Smooth muscle cell (in vitro differentiated cells): ENCODE results near the gene ITPRID1. TPM values are rescaled to one million over a fixed set of nuclear protein-coding genes. Genes with fewer than 3 reads are reported as not detected.

Source experiments
- DNase-seq: peaks from one replicate; lab custom pipeline; 2025; ENCODE audit not compliant: unreplicated experiment; lab: John Stamatoyannopoulos, UW
- H2AFZ ChIP-seq: fragments of 200-600 bp; sonication (generic); 2 replicates; pipeline ENCODE4 v1.6.0; 2016; ENCODE audit warnings: antibody characterized with exemption, low read depth, mild to moderate bottlenecking
- H3F3A ChIP-seq: fragments of 200-600 bp; sonication (generic); 2 replicates; pipeline ENCODE4 v1.6.0; 2017; ENCODE audit warnings: antibody characterized with exemption, low read depth
- H3K27ac ChIP-seq: fragments of 200-600 bp; sonication (generic); 2 replicates; pipeline ENCODE4 v1.5.1; 2016; ENCODE audit warnings: low read depth, mild to moderate bottlenecking
- H3K27me3 ChIP-seq: fragments of 200-600 bp; sonication (generic); 2 replicates; pipeline ENCODE4 v1.6.1; 2016; ENCODE audit warnings: low read depth, mild to moderate bottlenecking
- H3K36me3 ChIP-seq: fragments of 200-600 bp; sonication (generic); 2 replicates; pipeline ENCODE4 v1.5.1; 2016; ENCODE audit warnings: low read depth
- H3K4me1 ChIP-seq: fragments of 200-600 bp; sonication (generic); 2 replicates; pipeline ENCODE4 v1.5.1; 2016; ENCODE audit warnings: low read depth
- H3K4me2 ChIP-seq: fragments of 200-600 bp; sonication (generic); 2 replicates; pipeline ENCODE4 v1.6.0; 2016; ENCODE audit warnings: mild to moderate bottlenecking
- H3K4me3 ChIP-seq: fragments of 200-600 bp; sonication (generic); 2 replicates; pipeline ENCODE4 v1.5.1; 2016; ENCODE audit warnings: mild to moderate bottlenecking
- H3K79me2 ChIP-seq: fragments of 200-600 bp; sonication (generic); 2 replicates; pipeline ENCODE4 v1.6.0; 2016; ENCODE audit warnings: low read depth, mild to moderate bottlenecking
- H3K9ac ChIP-seq: fragments of 200-600 bp; sonication (generic); 2 replicates; pipeline ENCODE4 v1.6.0; 2016; ENCODE audit warnings: low read depth
- H3K9me3 ChIP-seq: fragments of 200-600 bp; sonication (generic); replicated peaks from 2 replicates; pipeline ENCODE4 v1.5.1; 2016; ENCODE audit warnings: low read depth
- H4K20me1 ChIP-seq: fragments of 200-600 bp; sonication (generic); 2 replicates; pipeline ENCODE4 v1.6.0; 2016; ENCODE audit warnings: low read depth
- CTCF ChIP-seq: fragments of 200-600 bp; sonication (generic); IDR thresholded peaks from 2 replicates; pipeline ENCODE4 v1.5.1; 2017; ENCODE audit warnings: borderline replicate concordance, mild to moderate bottlenecking, antibody characterized with exemption; ENCODE audit not compliant: insufficient read depth, poor library complexity, severe bottlenecking
- WGBS: methylation state at CpG from one replicate; pipeline ENCODE4 v1.1.7; 2016; ENCODE audit warnings: low lambda C conversion rate; 5-methylcytosine and 5-hydroxymethylcytosine counted together
- polyA plus RNA-seq: library from polyadenylated mRNA; unstranded; fragments of >200 nt; fragmentation: Nextera tagmentation; extraction: Ambion mirVana; gene quantifications from 2 replicates; pipeline ENCODE4 v1.2.1, GENCODE V29; 2016
- total RNA-seq: library from RNA; depleted of rRNA; stranded (reverse); fragments of >200 nt; gene quantifications from 2 replicates; pipeline ENCODE4 v1.2.3, GENCODE V29; 2014

The ITPRID1 gene
- total and polyA plus RNA-seq, 2 experiments from 2014 or later, result not detected

GRCh38 chr7:31692451-31692850 is 178.6 kb downstream of the ITPRID1 start:
- Histone ChIP-seq H3K27me3 (peaks cover 27% of the 10 kb centered on the region), H3K27ac (no peak overlapping the region), H3K4me3 (no peak overlapping the region), H4K20me1 (no peaks in the 10 kb centered on the region), H3F3A (no peaks in the 10 kb centered on the region), H3K9me3 (no peaks in the 10 kb centered on the region), H3K4me1 (no peaks in the 10 kb centered on the region), H3K79me2 (no peaks in the 10 kb centered on the region), H3K9ac (no peak overlapping the region), H3K36me3 (no peaks in the 10 kb centered on the region), H2AFZ (no peak overlapping the region), H3K4me2 (no peak overlapping the region)
- WGBS, result 82% methylated on average over 5 of the region's 5 CpGs
- no peak for TF ChIP-seq CTCF
- DNase-seq, result no peak

- WGBS, result 46% methylated on average over 2 of the region's 2 CpGs
- H3K79me2 ChIP-seq, result no peaks in the 10 kb centered on the region
- H3K4me3 ChIP-seq, result no peak overlapping the region
- no peak overlapping the region for H2AFZ ChIP-seq
- no peak overlapping the region for H3K27ac ChIP-seq
- no peaks in the 10 kb centered on the region for H3K4me1 ChIP-seq
- H3K9me3 ChIP-seq, result no peaks in the 10 kb centered on the region
- H3K9ac ChIP-seq, result no peak overlapping the region
- TF ChIP-seq CTCF, result no peak
- H3K4me2 ChIP-seq, result no peak overlapping the region
- no peak for DNase-seq
- no peaks in the 10 kb centered on the region for H3F3A ChIP-seq
- H4K20me1 ChIP-seq, result no peaks in the 10 kb centered on the region
- peaks cover 24% of the 10 kb centered on the region for H3K27me3 ChIP-seq
- no peaks in the 10 kb centered on the region for H3K36me3 ChIP-seq
These were observed 179.0 kb downstream of the ITPRID1 start for GRCh38 chr7:31692871-31693270.

GRCh38 chr7:31695859-31696614 is 182.1 kb downstream of the ITPRID1 start:
- Histone ChIP-seq H3K9ac (no peak overlapping the region), H3K4me2 (no peak overlapping the region), H2AFZ (no peak overlapping the region), H3K4me1 (no peaks in the 10 kb centered on the region), H3K36me3 (no peaks in the 10 kb centered on the region), H3K27ac (no peak overlapping the region), H3K9me3 (no peaks in the 10 kb centered on the region), H3F3A (no peaks in the 10 kb centered on the region), H3K27me3 (peaks cover 10% of the 10 kb centered on the region), H3K79me2 (no peaks in the 10 kb centered on the region), H4K20me1 (no peaks in the 10 kb centered on the region), H3K4me3 (no peak overlapping the region)
- 78% methylated on average over 6 of the region's 6 CpGs for WGBS
- DNase-seq, result no peak
- no peak for TF ChIP-seq CTCF

- peaks cover 10% of the 10 kb centered on the region for H3K27me3 ChIP-seq
- H3K9ac ChIP-seq, result no peak overlapping the region
- no peaks in the 10 kb centered on the region for H3K36me3 ChIP-seq
- DNase-seq, result no peak
- H3K4me2 ChIP-seq, result no peak overlapping the region
- H3K79me2 ChIP-seq, result no peaks in the 10 kb centered on the region
- no peak overlapping the region for H2AFZ ChIP-seq
- H4K20me1 ChIP-seq, result no peaks in the 10 kb centered on the region
- no peak overlapping the region for H3K27ac ChIP-seq
- no peaks in the 10 kb centered on the region for H3K4me1 ChIP-seq
- WGBS, result 56% methylated on average over 2 of the region's 2 CpGs
- TF ChIP-seq CTCF, result no peak
- H3F3A ChIP-seq, result no peaks in the 10 kb centered on the region
- H3K9me3 ChIP-seq, result no peaks in the 10 kb centered on the region
- no peak overlapping the region for H3K4me3 ChIP-seq
These were observed 185.2 kb downstream of the ITPRID1 start for GRCh38 chr7:31699050-31699449.
